PFSK-1 (cell line): ENCODE data around the gene ZFP36L1.

Experiments used
- FOXP2 ChIP-seq: optimal IDR thresholded peaks from 2 replicates; pipeline ENCODE3; 2011; ENCODE audit warnings: borderline replicate concordance, control low read depth, inconsistent platforms; ENCODE audit not compliant: insufficient read depth; ENCODE audit errors: extremely low read length, extremely low read depth
- POLR2AphosphoS5 ChIP-seq: IDR thresholded peaks from 2 replicates; pipeline ENCODE4 v1.6.1; 2012; ENCODE audit warnings: low read depth, mild to moderate bottlenecking, control low read depth, low read length, moderate library complexity
- SIN3A ChIP-seq: IDR thresholded peaks from 2 replicates; pipeline ENCODE4 v1.6.1; 2012; ENCODE audit warnings: mild to moderate bottlenecking, low read length, moderate library complexity, borderline replicate concordance; ENCODE audit not compliant: insufficient read depth
- TAF1 ChIP-seq: IDR thresholded peaks from 2 replicates; pipeline ENCODE4 v1.6.1; 2012; ENCODE audit warnings: low read length, control low read depth, borderline replicate concordance; ENCODE audit not compliant: insufficient read depth
- TF ChIP-seq, protein P1 (sequence below), 2 experiments: IDR thresholded peaks; 2 replicates each; pipeline versions ENCODE4 v1.6.1 to v1.8.0; 2011 to 2012; ENCODE audit warnings: low read depth in 2 of 2, low read length in 2 of 2, control low read depth in 1 of 2, inconsistent platforms in 1 of 2, mild to moderate bottlenecking in 1 of 2, moderate library complexity in 1 of 2; ENCODE audit not compliant: insufficient read depth in 1 of 2

DNA sequence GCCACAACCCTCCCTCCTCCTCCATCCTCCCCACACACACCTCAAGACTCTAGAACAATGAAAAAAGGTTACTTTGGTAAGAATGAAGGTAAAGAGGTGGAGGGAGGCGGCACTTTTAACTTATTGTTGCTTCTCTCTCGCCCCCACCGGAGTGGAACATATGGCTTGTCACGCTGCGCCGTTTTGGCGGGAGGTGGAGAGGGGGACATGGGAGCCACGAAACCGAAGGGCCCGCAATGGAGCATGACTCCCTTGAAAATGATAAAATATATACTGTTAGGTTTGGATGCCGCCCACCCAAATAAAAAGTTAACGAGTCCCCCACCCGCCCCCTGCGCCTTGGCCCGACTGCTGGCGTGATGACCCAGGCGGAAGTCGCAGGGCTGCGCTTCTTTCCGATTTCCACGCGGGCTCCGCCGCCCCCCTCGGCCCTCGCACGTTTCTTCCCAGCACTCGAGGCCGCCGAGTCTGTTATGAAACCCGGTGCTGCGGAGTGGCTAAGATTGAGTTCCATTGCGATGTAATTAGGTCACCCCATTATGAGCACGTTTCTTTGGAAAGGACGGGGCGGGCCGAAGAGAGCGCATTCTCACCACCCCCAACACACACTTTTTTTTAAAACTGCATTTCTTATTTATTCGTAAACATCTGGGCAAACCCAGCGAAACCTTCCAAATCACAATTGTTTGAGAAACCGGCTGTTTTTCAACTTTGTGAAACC is 1.4 kb upstream of the ZFP36L1 start:
- TF ChIP-seq, protein P1, sequence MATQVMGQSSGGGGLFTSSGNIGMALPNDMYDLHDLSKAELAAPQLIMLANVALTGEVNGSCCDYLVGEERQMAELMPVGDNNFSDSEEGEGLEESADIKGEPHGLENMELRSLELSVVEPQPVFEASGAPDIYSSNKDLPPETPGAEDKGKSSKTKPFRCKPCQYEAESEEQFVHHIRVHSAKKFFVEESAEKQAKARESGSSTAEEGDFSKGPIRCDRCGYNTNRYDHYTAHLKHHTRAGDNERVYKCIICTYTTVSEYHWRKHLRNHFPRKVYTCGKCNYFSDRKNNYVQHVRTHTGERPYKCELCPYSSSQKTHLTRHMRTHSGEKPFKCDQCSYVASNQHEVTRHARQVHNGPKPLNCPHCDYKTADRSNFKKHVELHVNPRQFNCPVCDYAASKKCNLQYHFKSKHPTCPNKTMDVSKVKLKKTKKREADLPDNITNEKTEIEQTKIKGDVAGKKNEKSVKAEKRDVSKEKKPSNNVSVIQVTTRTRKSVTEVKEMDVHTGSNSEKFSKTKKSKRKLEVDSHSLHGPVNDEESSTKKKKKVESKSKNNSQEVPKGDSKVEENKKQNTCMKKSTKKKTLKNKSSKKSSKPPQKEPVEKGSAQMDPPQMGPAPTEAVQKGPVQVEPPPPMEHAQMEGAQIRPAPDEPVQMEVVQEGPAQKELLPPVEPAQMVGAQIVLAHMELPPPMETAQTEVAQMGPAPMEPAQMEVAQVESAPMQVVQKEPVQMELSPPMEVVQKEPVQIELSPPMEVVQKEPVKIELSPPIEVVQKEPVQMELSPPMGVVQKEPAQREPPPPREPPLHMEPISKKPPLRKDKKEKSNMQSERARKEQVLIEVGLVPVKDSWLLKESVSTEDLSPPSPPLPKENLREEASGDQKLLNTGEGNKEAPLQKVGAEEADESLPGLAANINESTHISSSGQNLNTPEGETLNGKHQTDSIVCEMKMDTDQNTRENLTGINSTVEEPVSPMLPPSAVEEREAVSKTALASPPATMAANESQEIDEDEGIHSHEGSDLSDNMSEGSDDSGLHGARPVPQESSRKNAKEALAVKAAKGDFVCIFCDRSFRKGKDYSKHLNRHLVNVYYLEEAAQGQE (IDR thresholded peaks at IDR 0.05; ENCODE audit: insufficient read depth in 1 of 2, low read depth in 2 of 2, low read length in 2 of 2): no peak
- no peak for TF ChIP-seq FOXP2
- no peak for TF ChIP-seq TAF1
- TF ChIP-seq POLR2AphosphoS5: no peak
- no peak for TF ChIP-seq SIN3A
